ENCODE data around the gene PCNT.

The PCNT gene

DNA sequence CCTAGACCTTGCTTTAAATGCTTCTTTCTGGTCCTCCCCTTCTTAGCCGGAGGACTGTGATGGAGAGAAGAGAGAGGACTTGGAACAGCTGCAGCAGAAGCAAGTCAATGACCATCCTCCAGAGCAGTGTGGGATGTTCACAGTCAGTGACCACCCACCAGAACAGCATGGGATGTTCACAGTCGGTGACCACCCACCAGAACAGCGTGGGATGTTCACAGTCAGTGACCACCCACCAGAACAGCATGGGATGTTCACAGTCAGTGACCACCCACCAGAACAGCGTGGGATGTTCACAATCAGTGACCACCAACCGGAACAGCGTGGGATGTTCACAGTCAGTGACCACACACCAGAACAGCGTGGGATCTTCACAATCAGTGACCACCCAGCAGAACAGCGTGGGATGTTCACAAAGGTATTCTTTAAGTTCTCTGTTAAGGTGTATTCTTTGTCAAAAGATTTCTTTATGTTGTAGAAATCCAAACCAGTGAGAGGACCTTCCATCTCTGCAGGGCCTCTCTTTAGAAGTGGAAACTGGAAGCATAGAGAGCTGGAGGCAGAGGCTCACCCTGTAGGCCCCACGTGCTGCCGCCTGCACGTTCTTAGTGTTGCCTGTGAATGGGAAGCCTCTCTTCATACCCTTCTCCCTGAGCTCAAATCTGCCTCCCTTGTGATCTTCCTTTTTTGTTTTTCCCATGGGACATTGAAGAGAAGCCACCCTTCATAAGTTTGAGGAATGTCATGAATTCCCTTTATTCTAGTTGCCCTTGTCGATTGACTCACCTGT, 10.6 kb downstream of the PCNT start:
- DNase-seq, result no peak

DNA sequence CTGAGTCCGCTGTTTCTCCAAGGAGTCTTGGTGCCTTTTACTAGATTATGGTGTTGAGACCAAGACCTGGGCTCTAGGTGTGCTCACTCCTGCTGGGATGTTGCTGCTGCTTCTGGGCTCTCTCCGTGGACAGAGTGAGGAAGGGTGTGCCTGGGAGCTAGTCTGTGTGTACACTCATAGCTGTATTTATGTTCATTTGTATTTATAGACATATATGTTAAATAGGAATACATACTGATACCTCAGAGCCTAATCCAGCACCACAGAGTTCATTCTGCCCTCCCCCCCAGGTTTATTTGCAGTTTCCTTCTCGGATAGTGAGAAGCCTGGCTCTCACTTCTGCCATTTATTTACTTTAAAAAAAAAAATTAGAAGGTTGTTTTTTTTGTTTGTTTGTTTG, 12.6 kb downstream of the PCNT start:
- no peak for DNase-seq

DNA sequence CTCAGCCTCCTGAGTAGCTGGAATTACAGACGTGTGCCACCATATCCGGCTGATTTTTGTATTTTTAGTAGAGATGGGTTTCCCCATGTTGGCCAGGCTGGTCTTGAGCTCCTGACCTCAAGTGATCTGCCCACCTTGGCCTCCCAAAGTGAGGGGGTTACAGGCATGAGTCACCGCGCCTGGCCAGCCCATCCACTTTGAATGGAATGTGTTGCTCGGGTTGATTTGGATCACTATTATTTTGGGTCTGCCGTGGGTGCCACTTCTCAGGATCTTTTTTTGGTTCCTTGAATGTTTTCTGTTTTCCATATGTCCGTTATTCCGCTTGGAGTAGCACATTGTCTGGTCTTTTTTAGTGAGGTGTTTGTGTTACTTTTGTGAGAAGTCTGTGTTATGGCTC, 17.0 kb downstream of the PCNT start:
- DNase-seq, result no peak

DNA sequence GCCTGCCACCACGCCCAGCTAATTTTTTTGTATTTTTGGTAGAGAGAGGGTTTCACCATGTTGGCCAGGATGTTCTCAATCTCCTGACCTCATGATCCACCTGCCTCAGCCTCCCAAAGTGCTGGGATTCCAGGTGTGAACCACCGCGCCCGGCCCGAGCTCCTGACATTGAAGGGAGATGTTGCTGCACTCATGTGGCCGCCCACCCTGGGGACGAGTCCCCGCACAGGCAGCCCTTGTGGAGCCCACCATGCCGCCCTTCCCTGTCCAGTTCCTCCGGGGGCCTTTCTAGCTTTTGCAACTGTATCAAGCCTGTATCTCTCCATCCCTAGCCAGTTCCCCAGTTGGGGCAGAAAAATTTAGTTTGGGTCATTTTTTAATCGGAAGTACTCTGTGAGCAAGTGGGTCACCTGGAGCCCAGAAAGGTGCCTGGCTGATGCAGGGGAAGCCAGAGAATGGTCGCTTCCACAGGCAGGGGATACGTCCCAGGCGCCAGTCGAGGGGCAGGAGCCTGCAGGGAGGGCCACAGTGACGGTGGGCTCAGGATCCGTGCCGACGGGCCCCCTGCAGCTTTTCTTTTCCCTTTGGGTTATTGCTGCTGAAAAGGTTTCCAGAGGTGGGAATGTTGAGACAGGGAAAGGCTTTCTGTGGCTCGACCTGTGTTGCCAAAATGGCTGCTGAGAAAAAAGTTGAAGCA, 20.4 kb downstream of the PCNT start:
- DNase-seq, result no peak

DNA sequence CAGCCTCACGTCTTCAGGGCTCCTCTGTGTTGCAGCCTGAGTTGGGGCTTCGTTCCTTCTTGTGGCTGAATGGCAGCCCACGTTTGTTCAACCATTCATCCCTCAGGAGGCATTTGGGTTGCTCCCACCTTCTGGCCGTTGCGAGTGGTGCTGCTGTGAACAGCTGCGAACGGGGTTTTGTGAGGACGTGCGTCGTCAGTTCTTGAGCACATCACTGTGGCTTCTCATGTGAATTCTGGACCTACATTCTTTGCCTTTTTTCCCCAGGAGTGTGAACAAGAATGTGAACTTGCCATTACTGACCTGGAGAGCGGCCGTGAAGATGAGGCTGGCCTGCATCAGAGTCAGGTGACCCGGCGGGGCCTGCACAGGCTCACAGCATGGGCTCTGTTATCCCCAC, 21.9 kb downstream of the PCNT start:
- no peak for DNase-seq

DNA sequence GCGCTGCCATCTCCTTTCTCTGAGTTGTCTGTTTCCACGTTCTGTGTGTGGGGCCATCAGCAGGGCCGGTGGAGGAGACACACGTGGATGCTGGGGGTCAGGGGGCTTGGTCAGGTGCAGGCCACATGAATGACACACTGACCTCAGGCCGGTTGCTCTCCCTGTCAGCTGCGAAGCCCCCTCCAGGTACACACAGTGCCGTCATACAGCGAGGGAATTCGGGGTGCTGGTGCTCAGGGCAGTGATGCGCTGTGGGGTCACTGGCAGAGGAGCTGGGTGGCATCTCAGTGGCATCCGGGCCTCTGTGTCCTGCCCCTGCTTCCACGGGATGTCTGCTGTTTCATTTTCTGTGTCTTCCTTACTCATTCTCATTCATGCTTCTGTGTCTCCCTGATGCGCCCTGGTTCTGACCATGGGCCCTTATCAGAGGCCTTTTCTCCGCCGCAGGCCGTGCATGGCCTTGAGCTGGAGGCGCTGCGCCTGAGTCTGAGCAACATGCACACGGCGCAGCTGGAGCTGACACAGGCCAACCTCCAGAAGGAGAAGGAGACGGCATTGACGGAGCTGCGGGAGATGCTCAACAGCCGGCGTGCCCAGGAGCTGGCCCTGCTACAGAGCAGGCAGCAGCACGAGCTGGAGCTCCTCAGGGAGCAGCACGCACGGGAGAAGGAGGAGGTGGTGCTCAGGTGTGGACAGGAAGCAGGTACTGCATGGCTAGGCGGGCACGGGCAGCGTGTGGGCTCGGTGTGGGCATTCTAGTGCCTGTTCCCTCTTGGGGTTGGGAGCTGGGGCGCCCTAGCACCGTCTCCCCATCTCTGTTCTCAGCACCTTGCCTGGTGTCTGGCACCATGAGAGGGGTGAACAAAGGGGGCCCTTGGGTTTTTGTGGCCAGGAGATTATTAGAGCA, 22.6 kb downstream of the PCNT start:
- DNase-seq, result no peak

DNA sequence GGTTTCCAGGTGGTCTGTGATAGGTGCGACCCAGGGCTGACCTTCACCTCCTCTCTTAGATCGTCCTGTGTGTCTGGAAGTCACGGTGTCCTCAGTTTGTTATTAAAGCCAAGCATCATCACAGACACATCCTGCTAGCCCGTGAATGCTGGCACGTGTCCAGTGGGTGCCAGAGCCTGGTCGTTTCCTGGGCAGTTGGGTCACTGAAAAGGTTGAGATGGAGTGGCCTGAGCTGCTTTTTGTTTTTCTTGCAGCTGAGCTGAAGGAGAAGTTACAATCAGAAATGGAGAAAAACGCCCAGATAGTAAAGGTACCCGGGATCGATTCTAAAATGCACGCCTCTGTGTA, 23.2 kb downstream of the PCNT start:
- DNase-seq, result no peak

DNA sequence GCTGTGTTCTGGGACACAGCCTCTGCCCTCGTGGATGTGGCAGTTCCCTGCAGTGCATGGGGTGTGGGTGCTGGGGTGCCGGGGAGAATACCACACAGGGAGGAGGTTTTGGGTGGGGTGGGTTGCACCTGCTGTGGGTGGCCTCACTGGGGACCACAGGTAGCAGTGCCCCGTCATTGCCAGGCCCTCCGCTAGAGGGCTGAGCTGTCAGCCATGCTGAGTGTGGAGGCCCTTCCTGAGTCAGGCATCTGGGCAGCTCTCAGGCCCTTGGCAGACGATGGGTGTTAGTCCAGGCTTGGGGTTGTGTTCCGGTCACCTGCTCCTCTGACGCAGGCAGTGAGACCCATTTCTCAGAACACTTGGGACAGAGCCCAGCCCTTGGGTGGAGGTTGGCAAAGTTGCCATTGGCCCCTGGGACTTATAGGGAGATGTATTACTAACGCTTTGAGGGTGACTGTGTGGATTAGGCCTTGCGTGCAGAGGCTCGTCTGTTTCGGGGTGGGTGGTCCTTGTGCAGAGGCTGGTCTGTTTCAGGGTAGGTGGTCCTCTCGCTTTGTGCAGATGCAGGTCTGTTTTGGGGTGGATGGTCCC, 23.9 kb downstream of the PCNT start:
- no peak for DNase-seq

DNA sequence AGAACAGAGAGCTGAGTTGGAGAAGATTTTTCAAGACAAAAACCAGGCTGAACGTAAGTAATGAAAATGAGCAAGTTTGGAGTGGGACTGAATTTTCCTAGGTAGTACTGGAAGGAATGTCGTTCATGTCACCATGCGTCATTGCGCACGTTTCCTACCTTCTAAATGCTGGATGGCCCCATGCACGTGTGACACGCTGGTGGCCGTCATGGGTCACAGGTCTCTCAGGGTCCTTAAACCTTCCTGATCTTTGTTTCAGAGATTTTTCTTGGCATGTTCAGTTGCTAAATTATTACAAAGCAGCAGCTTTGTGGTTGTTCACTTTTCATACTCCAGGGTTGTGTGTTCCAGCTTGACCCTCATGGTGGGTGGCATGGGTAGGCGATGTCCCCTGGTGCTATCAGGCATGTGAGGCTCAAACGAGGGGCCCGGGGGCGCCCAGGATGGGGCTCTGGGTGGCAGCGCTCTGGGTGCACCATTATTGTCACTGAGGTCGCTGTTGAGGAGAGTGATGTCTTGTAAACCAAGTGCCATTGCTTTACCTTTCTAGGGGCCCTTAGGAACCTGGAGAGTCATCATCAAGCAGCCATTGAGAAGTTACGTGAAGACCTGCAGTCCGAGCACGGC, 25.3 kb downstream of the PCNT start:
- DNase-seq, result no peak

DNA sequence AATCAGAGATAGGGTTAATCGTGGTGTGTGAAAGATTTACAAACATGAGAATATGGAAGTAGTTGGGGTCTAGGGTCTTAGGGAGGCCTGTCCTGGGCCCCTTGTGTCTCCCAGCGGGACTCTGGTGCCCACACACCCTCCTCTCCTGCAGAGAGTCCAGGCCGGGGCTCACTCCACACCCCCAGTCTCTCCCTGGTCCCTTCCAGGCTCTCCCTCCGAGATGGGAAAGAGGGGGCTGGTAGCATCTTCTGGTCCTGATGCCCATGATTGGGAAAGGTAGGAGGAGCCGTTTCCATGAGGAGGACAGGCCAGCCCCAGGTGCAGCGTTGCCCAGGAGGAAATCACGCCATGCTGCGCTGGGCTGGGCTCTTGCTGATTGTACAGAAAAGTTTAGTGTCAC, 26.6 kb downstream of the PCNT start:
- DNase-seq, result no peak

DNA sequence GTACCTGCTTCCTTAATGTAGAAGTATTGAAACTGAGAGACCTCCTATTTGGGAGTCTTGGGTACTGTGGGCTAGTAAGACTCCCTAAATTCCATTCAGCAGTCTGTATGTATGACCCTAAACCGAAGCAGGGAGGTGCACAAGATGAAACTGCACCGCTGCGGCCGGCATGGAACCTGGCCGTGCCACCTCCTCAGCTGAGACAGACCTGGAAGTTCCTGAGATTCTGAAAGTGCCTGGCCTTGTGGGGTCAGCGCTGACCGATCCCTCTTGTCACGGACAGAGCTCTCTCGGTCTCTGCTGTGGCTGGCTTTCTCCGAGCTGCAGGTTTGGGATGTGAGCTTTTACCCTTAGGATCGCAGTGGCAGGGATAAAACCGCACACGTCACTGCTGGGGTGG, 27.0 kb downstream of the PCNT start:
- DNase-seq, result no peak

DNA sequence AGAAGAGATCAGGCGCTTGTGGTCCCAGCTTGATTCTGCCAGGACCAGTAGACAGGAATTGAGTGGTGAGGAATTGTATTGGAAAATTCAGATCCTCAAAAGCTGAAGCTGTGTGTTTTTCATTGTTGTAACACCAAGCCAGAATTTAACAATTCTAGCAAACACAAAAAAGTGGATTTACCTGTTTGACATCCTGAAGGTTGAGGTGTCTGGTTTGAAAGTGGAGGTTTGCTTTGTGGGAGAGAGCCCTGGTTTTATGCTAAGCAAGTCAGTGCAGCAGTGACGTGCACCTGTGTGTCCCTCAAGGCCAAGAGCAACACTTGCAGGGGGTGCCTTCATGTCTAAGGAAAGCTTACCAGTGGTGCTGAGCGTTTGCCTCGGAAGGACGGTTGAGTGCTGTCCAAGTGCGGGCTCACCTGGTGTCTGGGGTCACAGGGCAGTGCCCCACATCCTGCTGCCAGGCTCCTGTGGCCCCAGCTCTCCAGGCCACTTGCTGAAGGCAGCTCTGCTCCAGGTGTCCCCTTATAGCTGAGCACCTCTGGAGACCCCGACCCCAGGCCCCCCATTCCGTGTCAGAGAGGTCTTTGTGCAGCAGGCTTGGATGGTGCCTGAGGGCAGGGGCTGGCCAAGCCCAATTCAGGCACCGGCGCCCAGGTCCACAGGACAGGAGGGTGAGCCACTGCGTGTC, 27.7 kb downstream of the PCNT start:
- DNase-seq, result no peak

DNA sequence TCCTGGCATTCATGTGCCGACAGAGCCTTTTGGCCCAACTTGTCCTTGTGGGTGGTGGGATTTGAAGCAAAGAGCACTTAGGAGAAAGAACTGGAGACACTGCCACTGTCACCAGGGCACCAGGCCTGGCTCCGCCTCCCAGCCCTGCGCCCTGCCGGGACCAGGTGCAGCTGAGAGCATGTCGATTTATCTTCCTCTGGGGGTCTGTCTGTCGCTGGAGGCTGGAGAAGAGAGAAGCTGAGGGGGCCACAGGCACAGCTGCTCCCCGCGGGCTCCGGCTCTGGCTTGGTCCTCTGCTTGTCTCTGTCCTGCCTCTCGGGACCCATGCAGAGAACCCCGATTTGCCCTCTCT, 28.2 kb downstream of the PCNT start:
- DNase-seq, result no peak

DNA sequence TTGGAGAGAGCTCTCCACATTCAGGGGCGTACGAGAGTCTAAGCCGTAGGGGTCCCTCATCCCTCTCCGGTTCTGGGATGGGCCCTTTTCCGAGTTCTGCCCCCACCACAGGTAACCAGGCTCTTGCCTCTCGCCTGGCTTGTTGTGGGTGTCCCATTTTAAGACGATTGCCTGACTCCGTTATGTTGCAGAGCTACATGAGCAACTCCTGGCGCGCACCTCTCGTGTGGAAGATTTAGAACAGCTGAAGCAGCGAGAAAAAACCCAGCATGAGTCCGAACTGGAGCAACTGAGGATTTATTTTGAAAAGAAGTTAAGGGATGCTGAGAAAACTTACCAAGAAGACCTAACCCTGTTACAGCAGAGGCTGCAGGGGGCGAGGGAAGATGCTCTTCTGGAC, 29.0 kb downstream of the PCNT start:
- no peak for DNase-seq

DNA sequence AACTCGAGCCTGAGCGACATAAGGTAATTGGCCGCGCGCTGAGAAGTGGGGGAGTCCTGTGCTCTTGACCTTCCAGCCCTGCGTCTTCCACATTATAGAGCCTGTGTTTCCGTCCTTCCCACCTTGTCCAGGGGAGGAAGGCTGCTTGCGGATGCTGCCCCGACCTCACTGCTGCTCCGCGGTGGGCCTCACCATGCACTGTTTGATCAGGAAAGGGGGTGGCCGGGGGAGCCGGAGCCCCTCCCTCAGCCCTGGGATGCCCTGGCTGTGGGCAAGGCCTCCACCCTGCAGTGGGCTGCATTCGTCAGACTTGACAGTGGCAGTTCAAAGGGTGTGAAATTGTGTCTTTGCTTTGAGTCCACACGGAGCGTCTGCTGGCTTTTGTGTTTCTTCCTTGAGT, 30.1 kb downstream of the PCNT start:
- no peak for DNase-seq

DNA sequence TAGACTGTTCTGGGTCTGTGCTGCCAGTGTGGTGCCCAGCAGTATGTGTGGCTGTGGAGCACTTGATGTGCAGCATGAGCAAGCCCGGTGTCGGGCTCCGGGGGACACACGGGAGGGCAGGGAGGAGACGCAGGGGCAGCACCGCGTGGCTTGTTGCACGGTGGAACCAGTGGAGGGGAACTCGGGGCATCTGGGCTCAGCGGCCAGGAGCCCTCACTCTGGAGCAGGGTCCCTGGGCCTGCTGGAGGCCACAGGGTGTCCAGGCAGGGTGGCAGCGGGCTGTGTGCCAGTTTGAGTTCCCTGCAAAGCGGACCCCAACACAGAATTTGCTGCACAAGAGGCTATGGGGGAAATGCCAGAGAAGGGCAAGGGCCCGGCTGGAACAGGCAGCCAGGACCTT, 30.6 kb downstream of the PCNT start:
- DNase-seq, result no peak

DNA sequence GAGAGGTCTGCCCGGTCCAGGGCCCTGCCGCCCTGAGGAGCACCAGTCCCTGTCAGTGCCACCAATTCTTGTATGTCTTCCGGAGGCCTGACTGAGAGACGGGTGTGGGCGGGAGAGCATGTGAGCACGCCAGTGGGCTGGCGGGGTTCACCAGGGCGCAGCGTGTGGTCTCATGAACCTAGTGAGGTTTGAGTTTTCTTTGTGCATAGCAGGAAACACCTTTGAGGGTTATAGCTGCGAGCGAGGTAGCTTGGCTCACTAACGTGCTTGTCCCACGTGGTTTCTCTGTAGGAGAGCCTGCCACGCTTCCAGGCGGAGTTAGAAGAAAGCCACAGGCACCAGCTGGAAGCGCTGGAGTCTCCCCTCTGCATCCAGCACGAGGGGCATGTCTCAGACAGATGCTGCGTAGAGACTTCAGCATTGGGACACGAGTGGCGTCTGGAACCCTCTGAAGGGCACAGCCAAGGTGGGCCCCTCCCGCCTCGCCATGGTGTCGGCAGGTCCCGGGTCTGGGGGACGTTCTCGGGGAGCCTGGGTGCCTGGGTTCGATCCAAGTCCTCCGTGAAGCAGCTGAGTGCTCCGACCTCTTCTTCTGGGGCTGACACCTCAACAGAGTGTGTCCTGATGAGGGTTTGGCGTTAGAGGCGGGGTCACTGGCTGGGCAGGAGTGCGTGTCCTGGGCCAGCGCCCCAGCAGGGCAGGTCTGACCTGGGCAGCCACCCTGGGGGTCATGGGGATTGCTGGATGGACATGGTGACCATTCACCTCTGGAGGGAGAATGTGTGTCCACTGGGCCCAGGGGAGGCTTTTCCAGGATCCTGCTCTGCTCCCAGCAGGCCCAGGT, 31.4 kb downstream of the PCNT start:
- DNase-seq, result no peak

DNA sequence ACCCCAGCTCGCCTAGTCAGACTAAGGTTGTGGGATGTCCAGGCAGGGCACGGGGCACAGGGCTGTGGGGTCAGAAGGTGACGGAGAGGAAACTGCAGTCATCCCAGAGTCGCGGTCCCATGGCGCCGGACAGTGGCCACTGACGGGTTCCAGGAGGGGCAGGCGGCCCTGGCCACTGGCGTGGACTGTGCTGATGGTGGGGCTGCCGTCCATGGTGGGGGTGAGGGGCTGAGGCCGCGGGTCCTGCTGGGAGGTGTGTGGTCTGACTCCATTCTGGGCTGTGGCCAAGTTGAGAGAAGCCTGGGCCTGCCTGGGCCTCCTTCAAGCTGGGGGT, 32.0 kb downstream of the PCNT start:
- no peak for DNase-seq

DNA sequence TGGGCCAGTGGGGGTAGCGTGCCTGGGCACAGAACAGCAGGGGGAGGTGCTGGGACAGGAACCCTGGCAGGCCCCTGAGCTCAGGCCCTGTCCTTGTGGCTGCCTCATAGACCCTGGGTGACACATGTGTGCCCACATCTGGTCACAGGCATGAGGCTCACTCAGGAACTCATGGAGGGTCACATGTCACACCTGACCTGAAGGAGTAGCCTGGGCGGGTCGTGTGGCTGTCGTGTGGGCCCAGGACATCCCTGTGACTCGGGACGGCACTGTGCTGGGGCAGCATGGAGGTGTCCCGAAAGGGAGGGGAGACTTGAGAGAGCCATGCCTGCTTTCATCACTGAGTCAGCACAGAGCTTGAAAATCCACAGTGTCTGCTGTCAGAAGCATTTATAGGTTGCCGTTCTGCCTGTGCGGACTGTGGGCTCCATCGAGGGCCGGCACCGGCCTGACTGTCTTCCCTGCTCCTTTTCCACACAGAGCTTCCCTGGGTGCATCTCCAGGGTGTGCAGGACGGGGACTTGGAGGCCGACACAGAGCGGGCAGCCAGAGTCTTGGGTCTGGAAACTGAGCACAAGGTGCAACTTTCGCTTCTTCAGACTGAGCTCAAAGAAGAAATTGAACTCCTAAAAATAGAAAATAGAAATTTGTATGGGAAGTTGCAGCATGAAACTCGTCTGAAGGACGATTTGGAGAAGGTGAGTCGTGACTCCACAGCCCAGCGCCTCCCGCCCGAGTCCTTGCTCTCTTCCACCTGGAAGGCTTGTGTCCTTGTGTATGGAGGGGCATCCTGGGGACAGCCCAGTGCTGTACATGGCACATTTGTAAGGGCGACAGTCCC, 32.8 kb downstream of the PCNT start:
- no peak for DNase-seq

DNA sequence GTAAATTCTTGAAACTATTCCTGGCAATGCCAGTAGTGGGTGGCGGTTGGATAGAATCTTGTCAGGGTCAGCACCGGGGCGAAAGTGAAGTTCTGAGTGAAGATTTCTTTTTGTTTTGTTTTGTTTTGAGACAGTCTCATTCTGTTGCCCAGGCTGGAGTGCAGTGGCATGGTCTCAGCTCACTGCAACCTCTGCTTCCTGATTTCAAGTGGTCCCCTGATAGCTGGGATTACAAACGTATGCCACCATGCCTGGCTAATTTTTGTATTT, 33.3 kb downstream of the PCNT start:
- no peak for DNase-seq

Measured in fibroblast of upper back skin (primary cell).